HEK293 (cell line): ENCODE measurements around the gene RIN2.

Experiments
- CTCF ChIA-PET: fragments of 350-600 bp; formaldehyde crosslinking; extraction: SDS; loops from one replicate; lab custom pipeline; 2021; ENCODE audit warnings: antibody characterized with exemption; lab: Yijun Ruan, JAX
- POLR2A ChIA-PET: fragments of 300-600 bp; formaldehyde crosslinking; extraction: SDS; loops from one replicate; lab custom pipeline; 2020; ENCODE audit warnings: antibody characterized with exemption, inconsistent platforms; lab: Yijun Ruan, JAX
- H3K27ac ChIP-seq: fragments of 200-500 bp; sonication (Bioruptor generic); 2 replicates; pipeline ENCODE4 v1.5.1; 2014; ENCODE audit warnings: low read depth, low read length, control low read depth, inconsistent platforms; ENCODE audit errors: extremely low read depth
- H3K36me3 ChIP-seq, 2 experiments: fragments of 200-500 bp in 1 of 2; sonication (Bioruptor generic) in 1 of 2; 1 replicate in 1 of 2; 2 replicates in 1 of 2; pipeline ENCODE4 v1.5.1; 2014 to 2017; ENCODE audit warnings: inconsistent platforms in 2 of 2, low read length in 2 of 2; ENCODE audit not compliant: control insufficient read depth in 2 of 2, insufficient read depth in 1 of 2
- H3K4me1 ChIP-seq: fragments of 200-500 bp; sonication (Bioruptor generic); 2 replicates; pipeline ENCODE4 v1.5.1; 2014; ENCODE audit warnings: mild to moderate bottlenecking, low read length, inconsistent platforms; ENCODE audit not compliant: control insufficient read depth, insufficient read depth
- H3K4me3 ChIP-seq: 2 replicates; pipeline ENCODE4 v1.5.1; 2011; ENCODE audit warnings: low read depth, mild to moderate bottlenecking, control low read depth, low read length, moderate library complexity
- H3K9me3 ChIP-seq: fragments of 200-500 bp; sonication (Bioruptor generic); 2 replicates; pipeline ENCODE4 v1.5.1; 2014; ENCODE audit warnings: low read depth, low read length, inconsistent platforms; ENCODE audit not compliant: control insufficient read depth, insufficient read depth
- ELK4 ChIP-seq: IDR thresholded peaks from 2 replicates; pipeline ENCODE4 v1.6.1; 2011; ENCODE audit warnings: mild to moderate bottlenecking, low read depth, low read length, borderline replicate concordance
- FEZF1 ChIP-seq: fragments of 450-650 bp; formaldehyde crosslinking; IDR thresholded peaks from 2 replicates; pipeline ENCODE4 v1.5.1; 2016; ENCODE audit warnings: missing biosample characterization, missing genetic modification characterization
- GFI1B ChIP-seq: fragments of 450-650 bp; formaldehyde crosslinking; IDR thresholded peaks from 2 replicates; pipeline ENCODE4 v1.5.1; 2016; ENCODE audit warnings: missing biosample characterization, missing genetic modification characterization
- HOXD13 ChIP-seq: sonication (generic); formaldehyde crosslinking; IDR thresholded peaks from 2 replicates; pipeline ENCODE4 v1.8.0; 2022; ENCODE audit warnings: missing genetic modification reagents, borderline replicate concordance
- OVOL3 ChIP-seq: fragments of 450-650 bp; formaldehyde crosslinking; IDR thresholded peaks from 2 replicates; pipeline ENCODE4 v1.5.1; 2016; ENCODE audit warnings: missing biosample characterization, missing genetic modification characterization
- PRDM1 ChIP-seq: fragments of 450-650 bp; formaldehyde crosslinking; IDR thresholded peaks from 2 replicates; pipeline ENCODE4; 2016; ENCODE audit warnings: missing biosample characterization, missing genetic modification characterization
- SP3 ChIP-seq: fragments of 450-650 bp; formaldehyde crosslinking; IDR thresholded peaks from 2 replicates; pipeline ENCODE4 v1.5.1; 2016; ENCODE audit warnings: missing biosample characterization, missing genetic modification characterization
- TCF7L2 ChIP-seq: IDR thresholded peaks from 2 replicates; pipeline ENCODE4 v1.6.1; 2011; ENCODE audit warnings: low read depth, mild to moderate bottlenecking, inconsistent platforms, low read length, moderate library complexity, borderline replicate concordance
- ZEB2 ChIP-seq: fragments of 450-650 bp; formaldehyde crosslinking; IDR thresholded peaks from 2 replicates; pipeline ENCODE4 v1.5.1; 2016; ENCODE audit warnings: missing biosample characterization, missing genetic modification characterization
- ZFP37 ChIP-seq: fragments of 450-650 bp; formaldehyde crosslinking; IDR thresholded peaks from 2 replicates; pipeline ENCODE4 v1.5.1; 2016; ENCODE audit warnings: missing biosample characterization, missing genetic modification characterization
- ZIC2 ChIP-seq: fragments of 450-650 bp; formaldehyde crosslinking; IDR thresholded peaks from 2 replicates; pipeline ENCODE4 v1.5.1; 2016; ENCODE audit warnings: missing biosample characterization, missing genetic modification characterization
- ZNF148 ChIP-seq: fragments of 450-650 bp; formaldehyde crosslinking; IDR thresholded peaks from 2 replicates; pipeline ENCODE4 v1.5.0; 2017; ENCODE audit warnings: missing biosample characterization, missing genetic modification characterization, borderline replicate concordance
- ZNF19 ChIP-seq: fragments of 450-650 bp; formaldehyde crosslinking; IDR thresholded peaks from 2 replicates; pipeline ENCODE4; 2016; ENCODE audit warnings: missing biosample characterization, missing genetic modification characterization, low read depth
- ZNF324 ChIP-seq: fragments of 450-650 bp; formaldehyde crosslinking; IDR thresholded peaks from 2 replicates; pipeline ENCODE4 v1.5.1; 2016; ENCODE audit warnings: missing biosample characterization, missing genetic modification characterization
- ZNF350 ChIP-seq: fragments of 450-650 bp; formaldehyde crosslinking; IDR thresholded peaks from 2 replicates; pipeline ENCODE4 v1.5.0; 2017; ENCODE audit warnings: missing biosample characterization, mild to moderate bottlenecking, missing genetic modification characterization
- ZNF391 ChIP-seq: fragments of 450-650 bp; formaldehyde crosslinking; IDR thresholded peaks from 2 replicates; pipeline ENCODE4 v1.5.1; 2016; ENCODE audit warnings: low read depth, missing biosample characterization, missing genetic modification characterization, borderline replicate concordance
- ZNF423 ChIP-seq: fragments of 450-650 bp; formaldehyde crosslinking; IDR thresholded peaks from 2 replicates; pipeline ENCODE4 v1.5.1; 2016; ENCODE audit warnings: missing biosample characterization, missing genetic modification characterization
- ZNF433 ChIP-seq: fragments of 450-650 bp; formaldehyde crosslinking; IDR thresholded peaks from 2 replicates; pipeline ENCODE4 v1.5.1; 2016; ENCODE audit warnings: missing biosample characterization, missing genetic modification characterization, low read depth
- ZNF473 ChIP-seq: fragments of 450-650 bp; formaldehyde crosslinking; IDR thresholded peaks from 2 replicates; pipeline ENCODE4 v1.5.1; 2017; ENCODE audit warnings: missing biosample characterization, missing genetic modification characterization
- ZNF48 ChIP-seq: fragments of 450-650 bp; formaldehyde crosslinking; IDR thresholded peaks from 2 replicates; pipeline ENCODE4 v1.5.1; 2016; ENCODE audit warnings: missing biosample characterization, missing genetic modification characterization
- ZNF571 ChIP-seq: fragments of 450-650 bp; formaldehyde crosslinking; IDR thresholded peaks from 2 replicates; pipeline ENCODE4 v1.5.0; 2017; ENCODE audit warnings: missing biosample characterization, missing genetic modification characterization
- ZNF654 ChIP-seq: fragments of 450-650 bp; formaldehyde crosslinking; IDR thresholded peaks from 2 replicates; pipeline ENCODE4 v1.5.1; 2016; ENCODE audit warnings: low read depth, missing biosample characterization, missing genetic modification characterization
- ZNF837 ChIP-seq: fragments of 450-650 bp; formaldehyde crosslinking; IDR thresholded peaks from 2 replicates; pipeline ENCODE4 v1.5.1; 2016; ENCODE audit warnings: missing biosample characterization, missing genetic modification characterization
- ZSCAN23 ChIP-seq: fragments of 450-650 bp; formaldehyde crosslinking; IDR thresholded peaks from 2 replicates; pipeline ENCODE4 v1.5.1; 2016; ENCODE audit warnings: missing biosample characterization, missing genetic modification characterization
- TF ChIP-seq, protein P1 (sequence below): fragments of 450-650 bp; formaldehyde crosslinking; IDR thresholded peaks from 2 replicates; pipeline ENCODE4 v1.5.1; 2016; ENCODE audit warnings: missing biosample characterization, missing genetic modification characterization
- TF ChIP-seq, protein P2 (sequence below): fragments of 450-650 bp; IDR thresholded peaks from 2 replicates; pipeline ENCODE4 v1.5.1; 2018; ENCODE audit warnings: missing biosample characterization, missing genetic modification characterization

RIN2 gene

GRCh38 chr20:19787366-19787765 is 29.3 kb downstream of the RIN2 start (continued):
- TF ChIP-seq OVOL3 (tag by site-specific recombination) (no peak), ZNF48 (tag by site-specific recombination) (no peak), ZNF423 (tag by site-specific recombination) (no peak), ZEB2 (tag by site-specific recombination) (no peak), ZSCAN23 (tag by site-specific recombination) (no peak), ZNF19 (tag by site-specific recombination) (no peak), ZNF433 (tag by site-specific recombination) (no peak), ELK4 (no peak)

DNA sequence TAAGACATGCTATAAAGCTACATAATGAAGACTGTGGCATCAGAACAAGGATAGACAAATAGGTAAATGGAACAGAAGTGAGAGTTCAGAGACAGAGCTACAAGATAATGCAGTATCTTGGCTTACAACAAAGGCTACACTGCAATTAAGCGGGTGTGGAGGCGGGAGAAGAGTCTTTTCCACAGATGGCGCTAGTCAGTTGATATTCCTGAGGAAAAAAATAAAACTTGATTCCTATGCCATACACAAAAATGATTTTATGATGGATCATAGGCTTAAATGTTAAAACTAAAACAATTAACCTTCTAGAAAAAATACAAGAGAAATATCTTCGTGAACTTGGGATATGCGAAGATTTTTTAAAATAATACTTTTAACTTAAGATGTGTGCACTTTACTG is 31.0 kb downstream of the RIN2 start:
- POLR2A ChIA-PET: no interaction called here
- H3K9me3 ChIP-seq: no peaks in the 10 kb centered on the region
- H3K4me1 ChIP-seq: peaks cover 6% of the 10 kb centered on the region; the same call in 1 of the 2 replicates
- no peak overlapping the region for H3K27ac ChIP-seq
- CTCF ChIA-PET: interaction anchor here (0.8 to 2.0 kb wide), 5 partner anchors 12 to 248 kb away, joined by 3 to 6 read pairs (median 3); no protein-coding TSS in a partner anchor
- TF ChIP-seq ZNF391 (tag by site-specific recombination) (no peak), ZNF571 (no peak), ZNF350 (tag by site-specific recombination) (no peak), GFI1B (tag by site-specific recombination) (no peak), ZNF423 (tag by site-specific recombination) (no peak)
- TF ChIP-seq, protein P1, sequence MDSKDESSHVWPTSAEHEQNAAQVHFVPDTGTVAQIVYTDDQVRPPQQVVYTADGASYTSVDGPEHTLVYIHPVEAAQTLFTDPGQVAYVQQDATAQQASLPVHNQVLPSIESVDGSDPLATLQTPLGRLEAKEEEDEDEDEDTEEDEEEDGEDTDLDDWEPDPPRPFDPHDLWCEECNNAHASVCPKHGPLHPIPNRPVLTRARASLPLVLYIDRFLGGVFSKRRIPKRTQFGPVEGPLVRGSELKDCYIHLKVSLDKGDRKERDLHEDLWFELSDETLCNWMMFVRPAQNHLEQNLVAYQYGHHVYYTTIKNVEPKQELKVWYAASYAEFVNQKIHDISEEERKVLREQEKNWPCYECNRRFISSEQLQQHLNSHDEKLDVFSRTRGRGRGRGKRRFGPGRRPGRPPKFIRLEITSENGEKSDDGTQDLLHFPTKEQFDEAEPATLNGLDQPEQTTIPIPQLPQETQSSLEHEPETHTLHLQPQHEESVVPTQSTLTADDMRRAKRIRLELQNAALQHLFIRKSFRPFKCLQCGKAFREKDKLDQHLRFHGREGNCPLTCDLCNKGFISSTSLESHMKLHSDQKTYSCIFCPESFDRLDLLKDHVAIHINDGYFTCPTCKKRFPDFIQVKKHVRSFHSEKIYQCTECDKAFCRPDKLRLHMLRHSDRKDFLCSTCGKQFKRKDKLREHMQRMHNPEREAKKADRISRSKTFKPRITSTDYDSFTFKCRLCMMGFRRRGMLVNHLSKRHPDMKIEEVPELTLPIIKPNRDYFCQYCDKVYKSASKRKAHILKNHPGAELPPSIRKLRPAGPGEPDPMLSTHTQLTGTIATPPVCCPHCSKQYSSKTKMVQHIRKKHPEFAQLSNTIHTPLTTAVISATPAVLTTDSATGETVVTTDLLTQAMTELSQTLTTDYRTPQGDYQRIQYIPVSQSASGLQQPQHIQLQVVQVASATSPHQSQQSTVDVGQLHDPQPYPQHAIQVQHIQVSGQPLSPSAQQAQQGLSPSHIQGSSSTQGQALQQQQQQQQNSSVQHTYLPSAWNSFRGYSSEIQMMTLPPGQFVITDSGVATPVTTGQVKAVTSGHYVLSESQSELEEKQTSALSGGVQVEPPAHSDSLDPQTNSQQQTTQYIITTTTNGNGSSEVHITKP (tag by site-specific recombination): no peak
- TF ChIP-seq, all 188 proteins: peak for 0
- no peak overlapping the region for H3K4me3 ChIP-seq
- H3K36me3 ChIP-seq: no peaks in the 10 kb centered on the region

- TF ChIP-seq FEZF1 (tag by site-specific recombination): no peak
- no peak for TF ChIP-seq ZNF654 (tag by site-specific recombination)
- no peak for TF ChIP-seq SP3
- no peak for TF ChIP-seq ZNF473
- no peak for TF ChIP-seq ZNF148 (tag by site-specific recombination)
- TF ChIP-seq ZFP37: no peak
- TF ChIP-seq ZIC2 (tag by site-specific recombination): no peak
- TF ChIP-seq, protein P2, sequence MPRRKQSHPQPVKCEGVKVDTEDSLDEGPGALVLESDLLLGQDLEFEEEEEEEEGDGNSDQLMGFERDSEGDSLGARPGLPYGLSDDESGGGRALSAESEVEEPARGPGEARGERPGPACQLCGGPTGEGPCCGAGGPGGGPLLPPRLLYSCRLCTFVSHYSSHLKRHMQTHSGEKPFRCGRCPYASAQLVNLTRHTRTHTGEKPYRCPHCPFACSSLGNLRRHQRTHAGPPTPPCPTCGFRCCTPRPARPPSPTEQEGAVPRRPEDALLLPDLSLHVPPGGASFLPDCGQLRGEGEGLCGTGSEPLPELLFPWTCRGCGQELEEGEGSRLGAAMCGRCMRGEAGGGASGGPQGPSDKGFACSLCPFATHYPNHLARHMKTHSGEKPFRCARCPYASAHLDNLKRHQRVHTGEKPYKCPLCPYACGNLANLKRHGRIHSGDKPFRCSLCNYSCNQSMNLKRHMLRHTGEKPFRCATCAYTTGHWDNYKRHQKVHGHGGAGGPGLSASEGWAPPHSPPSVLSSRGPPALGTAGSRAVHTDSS (tag by site-specific recombination): no peak
- TF ChIP-seq PRDM1 (tag by site-specific recombination): no peak
- TF ChIP-seq TCF7L2: no peak
- TF ChIP-seq ZNF837 (tag by site-specific recombination): no peak
- TF ChIP-seq ZNF324 (tag by site-specific recombination): no peak
- no peak for TF ChIP-seq HOXD13 (CRISPR knock-in tag)
- Histone ChIP-seq H3K4me1 (peaks cover 4% of the 10 kb centered on the region; the same call in 1 of the 2 replicates), H3K36me3 (no peaks in the 10 kb centered on the region), H3K4me3 (no peak overlapping the region), H3K9me3 (no peaks in the 10 kb centered on the region), H3K27ac (no peak overlapping the region)
- POLR2A ChIA-PET: no interaction called here
- CTCF ChIA-PET: interaction anchor here (0.9 to 1.7 kb wide), 3 partner anchors 128 to 248 kb away, joined by 3 to 4 read pairs (median 3); no protein-coding TSS in a partner anchor
Observed at GRCh38 chr20:19789446-19789845, 31.4 kb downstream of the RIN2 start.
